CD14-positive monocyte (primary cell): ENCODE results near the gene LINGO4. TPM values are rescaled to one million over a fixed set of nuclear protein-coding genes. Genes with fewer than 3 reads are reported as not detected.

Experiments
- DNase-seq, 3 donors: peaks; one replicate each; pipeline ENCODE4 v3.0.0-alpha.2; 2011 to 2022
- H2AFZ ChIP-seq: 2 replicates; pipeline ENCODE4 v1.6.0; 2012; ENCODE audit warnings: mild to moderate bottlenecking, low read depth, low read length, inconsistent platforms; ENCODE audit not compliant: insufficient read depth, poor library complexity, severe bottlenecking
- H3K27ac ChIP-seq, 2 donors: 1 replicate in 1 of 2; 2 replicates in 1 of 2; pipeline ENCODE4 v1.5.1; 2012 to 2013; ENCODE audit warnings: low read length in 2 of 2, control low read depth in 1 of 2, inconsistent platforms in 1 of 2, low read depth in 1 of 2, mild to moderate bottlenecking in 1 of 2
- H3K27me3 ChIP-seq, 2 donors: one replicate each; pipeline versions ENCODE4 v1.6.0 to v1.6.1; 2011 to 2013; ENCODE audit warnings: low read length in 2 of 2; ENCODE audit not compliant: control insufficient read depth in 2 of 2, insufficient read depth in 2 of 2
- H3K36me3 ChIP-seq, 2 donors: replicated peaks in 1 of 2; 1 replicate in 1 of 2; 2 replicates in 1 of 2; pipeline versions ENCODE4 v1.5.1 to v1.6.1; 2012 to 2013; ENCODE audit warnings: low read length in 2 of 2, control low read depth in 1 of 2, inconsistent platforms in 1 of 2, mild to moderate bottlenecking in 1 of 2; ENCODE audit not compliant: insufficient read depth in 2 of 2, control insufficient read depth in 1 of 2
- H3K4me1 ChIP-seq, 2 donors: 1 replicate in 1 of 2; 2 replicates in 1 of 2; pipeline versions ENCODE4 v1.5.1 to v1.6.1; 2012 to 2013; ENCODE audit warnings: low read length in 2 of 2, control low read depth in 1 of 2, inconsistent platforms in 1 of 2, mild to moderate bottlenecking in 1 of 2, moderate library complexity in 1 of 2; ENCODE audit not compliant: insufficient read depth in 2 of 2, control insufficient read depth in 1 of 2
- H3K4me2 ChIP-seq: replicated peaks from 2 replicates; pipeline ENCODE3; 2012; ENCODE audit warnings: low read length, moderate library complexity, mild to moderate bottlenecking; ENCODE audit not compliant: poor library complexity, severe bottlenecking; ENCODE audit errors: extremely low read depth
- H3K4me3 ChIP-seq, 3 experiments: fragments of 200-600 bp in 1 of 3; sonication (generic) in 1 of 3; replicated peaks in 1 of 3; 1 replicate in 2 of 3; 2 replicates in 1 of 3; pipeline ENCODE4 v1.5.1; 2011 to 2013; ENCODE audit warnings: low read length in 3 of 3, mild to moderate bottlenecking in 3 of 3, control low read depth in 2 of 3, low read depth in 2 of 3, inconsistent platforms in 1 of 3, moderate library complexity in 1 of 3
- H3K79me2 ChIP-seq: 2 replicates; pipeline ENCODE4 v1.6.0; 2012; ENCODE audit warnings: mild to moderate bottlenecking, control low read depth, inconsistent platforms, low read length, moderate library complexity; ENCODE audit not compliant: insufficient read depth
- H3K9ac ChIP-seq: 2 replicates; pipeline ENCODE4 v1.6.0; 2017; ENCODE audit warnings: low read length, mild to moderate bottlenecking; ENCODE audit not compliant: insufficient read depth, poor library complexity, severe bottlenecking
- H3K9me3 ChIP-seq, 2 donors: replicated peaks in 1 of 2; 1 replicate in 1 of 2; 2 replicates in 1 of 2; pipeline versions ENCODE4 v1.5.1 to v1.6.1; 2012 to 2013; ENCODE audit warnings: low read length in 2 of 2, control low read depth in 1 of 2; ENCODE audit not compliant: control insufficient read depth in 1 of 2, insufficient read depth in 1 of 2
- H4K20me1 ChIP-seq: 2 replicates; pipeline ENCODE4 v1.6.0; 2012; ENCODE audit warnings: mild to moderate bottlenecking, low read length, control low read depth, moderate library complexity; ENCODE audit not compliant: insufficient read depth
- H3K27ac Mint-ChIP-seq, 7 donors: one replicate each; pipeline ENCODE4 v1.8.0; 2020; ENCODE audit warnings: mild to moderate bottlenecking in 7 of 7, mixed read lengths in 7 of 7, moderate library complexity in 6 of 7, inconsistent platforms in 2 of 7
- H3K27me3 Mint-ChIP-seq, 3 donors: one replicate each; pipeline ENCODE4 v1.8.0; 2021 to 2022; ENCODE audit warnings: low read depth in 3 of 3, mild to moderate bottlenecking in 3 of 3, mixed read lengths in 3 of 3, moderate library complexity in 3 of 3, inconsistent platforms in 1 of 3
- H3K36me3 Mint-ChIP-seq, 2 donors: one replicate each; pipeline ENCODE4 v1.8.0; 2020; ENCODE audit warnings: mixed read lengths in 2 of 2, inconsistent platforms in 1 of 2, mild to moderate bottlenecking in 1 of 2
- H3K4me1 Mint-ChIP-seq: one replicate; pipeline ENCODE4 v1.8.0; 2020; ENCODE audit warnings: mild to moderate bottlenecking, mixed read lengths
- H3K4me3 Mint-ChIP-seq, 2 donors: one replicate each; pipeline ENCODE4 v1.8.0; 2020; ENCODE audit warnings: mild to moderate bottlenecking in 2 of 2, mixed read lengths in 2 of 2, moderate library complexity in 1 of 2
- H3K9me3 Mint-ChIP-seq, 7 donors: one replicate each; pipeline ENCODE4 v1.8.0; 2020 to 2022; ENCODE audit warnings: mixed read lengths in 7 of 7, mild to moderate bottlenecking in 6 of 7, moderate library complexity in 6 of 7, inconsistent platforms in 2 of 7
- WGBS: methylation state at CpG from one replicate; pipeline ENCODE4 v1.1.5; 2013; ENCODE audit warnings: missing lambda C conversion rate; ENCODE audit not compliant: insufficient coverage; 5-methylcytosine and 5-hydroxymethylcytosine counted together
- intact Hi-C, 2 donors: fragments of 100-400 bp; cut with micrococcal nuclease; formaldehyde crosslinking; loops; one replicate each; pipeline versions ENCODE4 v1.15.0 to v1.15.1; 2023
- polyA plus RNA-seq, 3 donors: library from polyadenylated mRNA; depleted of rRNA in 1 of 3; unstranded in 2 of 3; stranded (reverse) in 1 of 3; fragments of 300-500 nt in 2 of 3; fragments of >200 nt in 1 of 3; fragmentation: Illumina TruSeq in 2 of 3; gene quantifications; 1 replicate in 2 of 3; 2 replicates in 1 of 3; pipeline ENCODE4 v1.2.3, GENCODE V29; 2012 to 2021
- TF ChIP-seq, protein P1 (sequence below): fragments of 200-600 bp; IDR thresholded peaks from one replicate; pipeline ENCODE4 v1.8.0; 2022; ENCODE audit warnings: antibody characterized with exemption, mild to moderate bottlenecking

Gene LINGO4
- polyA plus RNA-seq, 3 donors: not detected

GRCh38 chr1:151798571-151798970 lies 6.6 kb downstream of the LINGO4 start:
- 89% methylated on average over 3 of the region's 5 CpGs for WGBS
- no peak overlapping the region for H3K4me2 ChIP-seq
- H3K4me3 ChIP-seq: no peak overlapping the region
- H4K20me1 ChIP-seq: no peaks in the 10 kb centered on the region
- Mint-ChIP-seq H3K36me3 (no peaks in the 10 kb centered on the region), H3K9me3 (no peaks in the 10 kb centered on the region), H3K4me1 (peaks cover 2% of the 10 kb centered on the region), H3K27ac (no peak overlapping the region), H3K4me3 (no peak overlapping the region), H3K27me3 (peaks cover 17 to 26% (median 18%) of the 10 kb centered on the region in 3 donors)
- no peaks in the 10 kb centered on the region for H3K79me2 ChIP-seq
- H3K9ac ChIP-seq: no peak overlapping the region
- H3K36me3 ChIP-seq: no peaks in the 10 kb centered on the region
- no peaks in the 10 kb centered on the region for H3K4me1 ChIP-seq
- TF ChIP-seq, protein P1, sequence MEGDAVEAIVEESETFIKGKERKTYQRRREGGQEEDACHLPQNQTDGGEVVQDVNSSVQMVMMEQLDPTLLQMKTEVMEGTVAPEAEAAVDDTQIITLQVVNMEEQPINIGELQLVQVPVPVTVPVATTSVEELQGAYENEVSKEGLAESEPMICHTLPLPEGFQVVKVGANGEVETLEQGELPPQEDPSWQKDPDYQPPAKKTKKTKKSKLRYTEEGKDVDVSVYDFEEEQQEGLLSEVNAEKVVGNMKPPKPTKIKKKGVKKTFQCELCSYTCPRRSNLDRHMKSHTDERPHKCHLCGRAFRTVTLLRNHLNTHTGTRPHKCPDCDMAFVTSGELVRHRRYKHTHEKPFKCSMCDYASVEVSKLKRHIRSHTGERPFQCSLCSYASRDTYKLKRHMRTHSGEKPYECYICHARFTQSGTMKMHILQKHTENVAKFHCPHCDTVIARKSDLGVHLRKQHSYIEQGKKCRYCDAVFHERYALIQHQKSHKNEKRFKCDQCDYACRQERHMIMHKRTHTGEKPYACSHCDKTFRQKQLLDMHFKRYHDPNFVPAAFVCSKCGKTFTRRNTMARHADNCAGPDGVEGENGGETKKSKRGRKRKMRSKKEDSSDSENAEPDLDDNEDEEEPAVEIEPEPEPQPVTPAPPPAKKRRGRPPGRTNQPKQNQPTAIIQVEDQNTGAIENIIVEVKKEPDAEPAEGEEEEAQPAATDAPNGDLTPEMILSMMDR: no peak
- H3K9me3 ChIP-seq: no peaks in the 10 kb centered on the region
- H3K27me3 ChIP-seq: peaks cover 5 to 15% of the 10 kb centered on the region in 2 donors
- H2AFZ ChIP-seq: no peak overlapping the region
- DNase-seq: no peak
- intact Hi-C loops: no loop called here
- H3K27ac ChIP-seq: no peak overlapping the region

DNA sequence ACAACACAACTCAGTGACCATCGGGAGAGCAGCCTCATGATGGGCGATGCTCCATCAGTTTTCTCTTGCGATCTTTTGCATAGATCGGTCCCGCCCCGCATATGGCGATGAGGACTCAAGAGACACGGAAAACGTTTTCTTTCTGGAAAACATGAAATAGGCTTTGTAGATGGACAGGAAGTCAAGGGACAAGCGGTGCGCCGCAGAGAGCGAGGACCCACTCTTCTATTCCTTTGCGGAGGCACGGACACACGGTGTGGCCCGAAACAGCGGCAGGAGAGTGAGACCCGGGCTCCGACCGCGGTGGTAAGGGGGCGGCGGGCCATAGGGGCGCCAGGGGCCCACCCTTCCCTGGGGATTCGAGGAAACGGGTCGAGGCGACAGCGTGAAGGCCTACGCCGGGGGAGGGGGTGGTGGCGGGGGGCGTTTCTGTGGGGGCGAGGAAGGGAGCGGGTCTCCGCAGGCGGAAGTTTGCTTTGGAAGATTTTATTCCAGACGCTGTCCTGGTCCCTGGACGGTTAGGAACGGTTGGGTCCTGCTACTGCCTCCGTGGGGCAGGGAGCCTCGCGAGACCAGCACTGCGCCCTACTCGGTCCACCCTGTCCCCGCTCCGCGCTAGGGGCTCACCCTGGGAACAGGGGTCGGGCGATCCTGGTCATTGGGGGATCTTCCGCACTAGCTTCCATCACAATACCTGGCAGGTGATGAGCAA lies 14.1 kb downstream of the LINGO4 start:
- peak in 2 of 3 donors; percentile 12 to 14 for DNase-seq
- Histone ChIP-seq H3K79me2 (no peaks in the 10 kb centered on the region), H3K4me3 (peak overlapping the region; percentile 82 to 89 (median 87)), H3K36me3 (no peaks in the 10 kb centered on the region), H3K27ac (peak overlapping the region; percentile 6 to 47), H2AFZ (peak overlapping the region; percentile 92), H4K20me1 (no peaks in the 10 kb centered on the region), H3K9me3 (no peaks in the 10 kb centered on the region), H3K9ac (peak overlapping the region; percentile 58), H3K27me3 (no peaks in the 10 kb centered on the region), H3K4me2 (peak overlapping the region; percentile 87), H3K4me1 (peaks cover 16 to 21% of the 10 kb centered on the region in 2 donors)
- WGBS: under 1% methylated on average over 35 of the region's 52 CpGs
- H3K4me3 Mint-ChIP-seq: peak overlapping the region; percentile 98 to 99
- H3K4me1 Mint-ChIP-seq: peaks cover 23% of the 10 kb centered on the region
- no peaks in the 10 kb centered on the region for H3K36me3 Mint-ChIP-seq
- TF ChIP-seq, protein P1: no peak
- peak overlapping the region; percentile 65 to 91 (median 75) for H3K27ac Mint-ChIP-seq
- intact Hi-C loops: no loop called here
- peaks cover 4 to 9% (median 4%) of the 10 kb centered on the region in 3 donors for H3K27me3 Mint-ChIP-seq
- no peaks in the 10 kb centered on the region for H3K9me3 Mint-ChIP-seq
